Colon (tissue), 2 donors: ENCODE results near the gene TPGS1.

Experiments
- FAIRE-seq: peaks from 2 replicates; lab custom pipeline; 2012; peaks lifted over from hg19 to GRCh38; lab: Jason Lieb, UNC
- donor health status: control.
- donor health status: control.

The TPGS1 gene

GRCh38 chr19:539429-540030 is 32.2 kb downstream of the TPGS1 start:
- no peak for FAIRE-seq

DNA sequence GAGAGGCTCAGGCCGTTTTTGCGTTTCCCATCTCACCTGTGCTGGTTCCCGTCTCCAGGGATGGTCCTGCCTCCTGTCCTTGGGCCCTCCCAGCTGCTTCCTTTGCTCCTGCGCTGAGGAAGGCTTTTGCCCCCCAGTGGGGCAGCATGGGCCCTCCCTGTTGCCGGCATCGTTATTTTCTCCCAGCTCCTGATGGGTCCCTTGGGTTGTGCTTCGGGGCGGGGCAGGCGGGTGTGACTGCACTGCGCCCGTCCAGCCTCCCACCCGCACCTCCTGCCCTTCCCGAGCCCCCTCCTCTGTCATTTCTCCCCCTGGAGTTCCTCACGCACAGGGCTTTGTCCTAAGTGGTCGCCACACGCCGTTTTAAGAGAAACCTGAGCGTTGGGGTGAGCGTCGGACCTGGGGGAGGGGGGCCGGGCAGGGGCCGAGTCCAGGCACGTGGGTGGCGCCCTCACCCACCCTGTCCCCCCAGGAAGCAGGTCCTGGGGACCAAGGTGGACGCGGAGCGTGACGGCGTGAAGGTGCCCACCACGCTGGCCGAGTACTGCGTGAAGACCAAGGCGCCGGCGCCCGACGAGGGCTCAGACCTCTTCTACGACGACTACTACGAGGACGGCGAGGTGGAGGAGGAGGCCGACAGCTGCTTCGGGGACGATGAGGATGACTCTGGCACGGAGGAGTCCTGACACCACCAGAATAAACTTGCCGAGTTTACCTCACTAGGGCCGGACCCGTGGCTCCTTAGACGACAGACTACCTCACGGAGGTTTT is 33.8 kb downstream of the TPGS1 start:
- FAIRE-seq: no peak

GRCh38 chr19:541699-542098 is 34.4 kb downstream of the TPGS1 start:
- FAIRE-seq: no peak

- FAIRE-seq: no peak
Observed at GRCh38 chr19:542173-542866, 35.0 kb downstream of the TPGS1 start.

DNA sequence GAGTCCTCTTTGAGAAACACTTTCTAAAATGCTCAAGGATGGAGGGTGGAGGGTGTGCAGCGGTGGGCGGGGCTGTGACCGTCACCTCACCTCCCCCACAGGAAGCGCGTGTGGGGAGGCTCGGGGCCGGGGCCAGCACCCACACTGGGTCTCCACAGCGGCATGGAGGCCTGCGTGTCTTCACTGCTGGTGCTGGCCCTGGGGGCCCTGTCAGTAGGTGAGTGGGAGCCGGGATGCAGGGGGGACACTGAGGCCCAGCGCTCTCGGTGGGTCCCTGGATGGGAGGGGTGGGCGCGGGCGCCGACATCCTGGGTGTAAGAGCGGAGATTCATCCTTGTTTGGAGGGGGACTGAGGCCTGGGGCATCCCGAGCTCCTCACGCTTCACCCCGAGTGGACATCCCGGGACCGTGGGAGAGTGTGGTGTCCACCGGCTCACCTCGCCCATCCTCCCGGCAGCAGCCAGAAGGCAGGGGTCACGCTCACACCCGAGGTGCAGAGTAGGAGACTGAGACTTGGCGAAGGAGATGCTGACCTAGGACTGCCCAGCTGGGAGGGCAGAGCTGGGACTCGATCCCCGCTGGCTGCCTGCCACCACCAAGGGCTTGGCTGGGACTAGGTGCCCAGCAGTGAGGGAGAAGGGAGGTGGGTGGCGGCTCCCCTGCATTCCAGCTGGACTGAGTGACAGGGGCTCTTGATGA is 36.8 kb downstream of the TPGS1 start, which contains the start of gene GZMM:
TSS of gene GZMM (plus strand) at position 144 of the 699 bp plus-strand sequence. CDS start at position 163, 19 bp downstream.
- no peak for FAIRE-seq

GRCh38 chr19:547117-547516 is 39.8 kb downstream of the TPGS1 start:
- no peak for FAIRE-seq

DNA sequence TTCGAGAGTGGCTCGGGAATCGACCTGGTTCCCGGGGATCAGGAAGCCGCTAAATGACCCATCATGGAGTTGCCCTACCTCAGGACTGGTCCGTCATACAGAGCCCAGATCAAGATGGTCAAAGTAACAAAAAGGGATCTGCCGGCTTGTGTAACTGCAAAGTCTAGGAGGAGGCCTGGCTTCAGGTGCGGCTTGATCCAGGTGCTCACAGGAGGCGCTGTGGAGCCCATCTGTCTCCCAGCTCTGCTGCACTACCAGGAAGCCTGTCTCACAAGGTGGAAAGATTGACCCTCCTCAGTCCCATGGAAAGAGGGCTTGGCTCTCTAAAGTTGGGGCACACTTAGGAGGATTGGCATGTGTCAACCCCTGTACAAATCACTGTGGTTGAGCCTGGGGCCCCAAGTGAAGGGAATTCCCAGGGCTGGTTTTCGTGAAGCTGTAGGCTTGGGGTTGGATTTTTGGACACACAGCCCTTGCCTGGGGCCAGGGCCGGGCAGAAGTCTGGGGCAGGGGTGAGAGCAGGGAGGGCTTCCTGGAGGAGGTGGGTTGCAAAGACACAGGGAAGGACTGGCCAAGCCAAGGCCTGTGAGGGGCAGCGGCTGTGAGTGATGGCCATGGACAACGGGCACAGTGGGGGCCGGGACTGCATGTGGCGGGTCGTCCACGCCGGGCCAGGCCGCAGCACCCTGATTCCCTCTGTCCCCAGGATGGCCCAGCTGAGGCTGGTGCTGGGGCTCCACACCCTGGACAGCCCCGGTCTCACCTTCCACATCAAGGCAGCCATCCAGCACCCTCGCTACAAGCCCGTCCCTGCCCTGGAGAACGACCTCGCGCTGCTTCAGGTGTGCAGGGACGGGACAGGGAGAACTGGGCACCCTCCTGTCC is 40.8 kb downstream of the TPGS1 start:
- no peak for FAIRE-seq

- no peak for FAIRE-seq
Observed at GRCh38 chr19:548886-549830, 41.9 kb downstream of the TPGS1 start.

DNA sequence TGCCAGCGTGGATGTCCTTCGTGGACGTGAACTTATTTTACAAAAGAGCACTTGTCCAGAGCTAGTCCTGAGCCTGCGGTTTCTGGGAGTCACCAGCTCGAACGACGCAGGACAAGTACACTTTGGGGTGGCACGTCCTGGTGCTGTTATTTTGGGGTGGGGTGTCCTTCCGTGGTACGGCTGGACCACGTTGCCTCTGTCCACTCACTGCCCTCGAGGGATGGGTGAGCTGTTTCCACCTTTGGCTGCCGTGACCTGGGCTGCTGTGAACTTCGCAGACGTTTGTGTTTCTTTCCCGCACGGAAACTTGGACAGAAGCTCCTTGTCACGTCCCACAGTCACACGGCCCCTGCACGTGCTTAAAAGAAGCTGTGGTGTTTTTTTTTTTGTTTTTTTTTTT is 47.5 kb downstream of the TPGS1 start:
- no peak for FAIRE-seq

DNA sequence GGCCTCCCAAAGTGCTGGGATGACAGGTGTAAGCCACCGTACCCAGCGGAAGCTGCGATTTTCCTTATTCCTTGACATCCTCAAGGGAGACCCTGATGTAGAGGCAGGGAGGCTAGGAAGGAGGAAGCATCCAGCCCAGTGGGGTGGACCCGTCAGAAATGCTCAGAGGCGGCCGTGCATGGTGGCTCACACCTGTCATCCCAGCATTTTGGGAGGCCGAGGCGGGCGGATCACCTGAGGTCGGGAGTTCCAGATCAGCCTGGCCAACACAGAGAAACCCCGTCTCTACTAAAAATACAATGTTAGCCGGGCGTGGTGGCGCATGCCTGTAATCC is 48.1 kb downstream of the TPGS1 start:
- no peak for FAIRE-seq

GRCh38 chr19:556611-557382 is 49.5 kb downstream of the TPGS1 start:
- FAIRE-seq: no peak

- FAIRE-seq: no peak
Observed at GRCh38 chr19:558770-559439, 51.6 kb downstream of the TPGS1 start.

DNA sequence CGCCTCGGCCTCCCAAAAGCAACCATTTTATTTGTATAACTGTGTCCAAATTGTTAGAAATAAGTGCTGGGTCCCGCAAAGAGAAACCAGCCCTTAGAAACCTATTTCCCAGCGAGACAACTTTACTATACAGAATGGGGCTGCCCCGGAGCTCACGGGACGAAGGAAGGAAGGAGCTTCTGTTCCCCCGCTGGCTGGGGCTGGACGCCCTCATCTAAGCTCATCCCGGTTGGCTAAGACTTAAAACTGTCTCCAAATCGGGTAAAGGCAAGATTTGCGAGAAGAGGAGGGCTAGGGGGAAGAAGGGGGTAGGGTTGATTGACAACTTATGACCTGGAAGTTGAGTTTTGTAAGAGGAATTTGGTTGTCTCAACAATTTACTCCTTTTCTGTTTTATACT is 52.8 kb downstream of the TPGS1 start:
- FAIRE-seq: no peak

DNA sequence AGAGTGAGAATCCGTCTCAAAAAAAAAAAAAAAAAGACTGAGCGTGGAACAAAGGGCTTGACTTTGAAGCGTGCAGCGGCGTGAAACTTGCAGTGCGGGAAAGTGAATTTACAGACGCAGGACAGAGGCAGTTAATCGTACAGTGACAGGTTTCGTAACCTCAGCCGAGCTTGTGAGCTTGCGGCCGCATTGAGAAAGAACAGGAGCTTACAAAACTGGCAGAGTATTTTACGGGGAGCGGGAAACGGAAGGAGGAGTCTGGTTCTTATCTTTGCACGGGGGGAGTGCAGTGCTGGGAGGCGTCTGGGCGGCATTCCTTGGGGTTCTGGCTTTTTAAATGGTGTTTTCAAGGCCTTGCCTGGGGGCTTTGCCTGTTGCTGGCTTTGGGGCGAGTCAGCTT is 59.1 kb downstream of the TPGS1 start:
- FAIRE-seq: no peak

- no peak for FAIRE-seq
Observed at GRCh38 chr19:566844-567243, 59.5 kb downstream of the TPGS1 start.

- FAIRE-seq: no peak
Observed at GRCh38 chr19:567296-567900, 60.1 kb downstream of the TPGS1 start.
